Activated CD4-positive, alpha-beta T cell treated with anti-CD3 and anti-CD28 coated beads for 4 hours (primary cell): ENCODE results near the gene TMTC4.

Experiments used
- DNase-seq, 2 donors: peaks; one replicate each; pipeline ENCODE4 v3.0.0-alpha.2; 2020

Gene TMTC4

GRCh38 chr13:100666124-100666523, 8.5 kb downstream of the TMTC4 start:
- no peak for DNase-seq

GRCh38 chr13:100665403-100665802, 9.2 kb downstream of the TMTC4 start:
- DNase-seq: no peak

- no peak for DNase-seq
Observed at GRCh38 chr13:100664171-100664900, 10.3 kb downstream of the TMTC4 start.

- DNase-seq: no peak
Observed at GRCh38 chr13:100662468-100663211, 12.0 kb downstream of the TMTC4 start.

- no peak for DNase-seq
Observed at GRCh38 chr13:100660761-100661160, 13.8 kb downstream of the TMTC4 start.

GRCh38 chr13:100659578-100659977, 15.0 kb downstream of the TMTC4 start:
- DNase-seq: no peak

- no peak for DNase-seq
Observed at GRCh38 chr13:100658363-100658762, 16.2 kb downstream of the TMTC4 start.

GRCh38 chr13:100657881-100658315, 16.7 kb downstream of the TMTC4 start:
- no peak for DNase-seq

GRCh38 chr13:100652510-100652909, 22.1 kb downstream of the TMTC4 start:
- no peak for DNase-seq

- no peak for DNase-seq
Observed at GRCh38 chr13:100650326-100650725, 24.3 kb downstream of the TMTC4 start.

- no peak for DNase-seq
Observed at GRCh38 chr13:100648354-100648753, 26.2 kb downstream of the TMTC4 start.

- DNase-seq: no peak
Observed at GRCh38 chr13:100646871-100647270, 27.7 kb downstream of the TMTC4 start.

- no peak for DNase-seq
Observed at GRCh38 chr13:100646030-100646673, 28.4 kb downstream of the TMTC4 start.

- DNase-seq: no peak
Observed at GRCh38 chr13:100645382-100645781, 29.2 kb downstream of the TMTC4 start.

GRCh38 chr13:100644371-100644770, 30.2 kb downstream of the TMTC4 start:
- no peak for DNase-seq

- no peak for DNase-seq
Observed at GRCh38 chr13:100637796-100638195, 36.8 kb downstream of the TMTC4 start.

- no peak for DNase-seq
Observed at GRCh38 chr13:100637380-100637779, 37.2 kb downstream of the TMTC4 start.

GRCh38 chr13:100636441-100636840, 38.2 kb downstream of the TMTC4 start:
- DNase-seq: no peak

- no peak for DNase-seq
Observed at GRCh38 chr13:100636004-100636403, 38.6 kb downstream of the TMTC4 start.

- DNase-seq: no peak
Observed at GRCh38 chr13:100634696-100635095, 39.9 kb downstream of the TMTC4 start.

GRCh38 chr13:100633461-100633860, 41.1 kb downstream of the TMTC4 start:
- no peak for DNase-seq

- no peak for DNase-seq
Observed at GRCh38 chr13:100630555-100630954, 44.0 kb downstream of the TMTC4 start.

GRCh38 chr13:100627120-100627519, 47.5 kb downstream of the TMTC4 start:
- no peak for DNase-seq

GRCh38 chr13:100625447-100625846, 49.1 kb downstream of the TMTC4 start:
- DNase-seq: no peak
